HG03521 (cell line): Measurements from ENCODE around the gene MPRIP.

Source experiments
- ATAC-seq: cut with Tn5 transposase; IDR thresholded peaks from one replicate; pipeline ENCODE4 v1.9.1; 2021; ENCODE audit warnings: mild to moderate bottlenecking, moderate library complexity; ENCODE audit not compliant: unreplicated experiment

The MPRIP gene

DNA sequence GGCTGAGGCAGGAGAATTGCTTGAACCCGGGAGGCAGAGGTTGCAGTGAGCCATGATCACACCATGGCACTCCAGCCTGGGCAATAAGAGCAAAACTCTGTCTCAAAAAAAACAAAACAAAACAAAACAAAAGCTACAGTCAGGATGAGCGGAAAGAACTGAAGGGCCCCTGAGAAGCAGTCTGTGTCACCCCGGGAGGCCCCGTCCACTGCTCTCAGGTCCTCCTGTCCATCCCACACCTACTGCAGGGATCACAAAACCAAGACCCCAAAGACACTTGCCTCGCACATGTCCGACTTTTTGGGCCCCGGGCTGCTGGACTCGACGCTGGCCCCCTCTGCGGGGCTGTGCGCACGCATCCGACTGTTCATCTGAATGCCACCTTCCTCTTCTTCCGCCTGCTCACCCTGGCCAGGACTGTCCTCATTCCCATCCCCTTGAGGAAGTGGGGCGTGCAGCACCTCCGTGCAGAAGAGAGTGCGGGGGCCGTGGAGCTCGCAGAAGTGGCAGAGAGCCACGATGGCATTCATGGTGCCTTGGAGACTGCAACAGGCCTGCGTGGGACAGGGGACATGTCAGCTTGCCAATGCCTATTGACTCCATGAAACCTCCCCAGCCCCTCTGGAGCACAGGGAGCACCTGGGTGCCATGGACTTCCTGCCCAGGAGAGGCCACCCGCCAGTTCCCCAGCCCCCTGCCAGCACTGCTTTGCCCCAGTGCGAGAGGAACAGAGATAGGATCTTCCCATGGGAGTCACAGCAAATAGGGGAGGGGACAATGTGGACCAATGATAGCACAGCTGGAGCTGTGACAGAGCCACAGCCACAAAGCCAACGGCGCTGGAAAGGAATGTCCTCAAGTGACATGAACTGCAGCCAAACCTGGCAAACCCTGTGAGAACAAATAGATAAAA lies 185.6 kb downstream of the MPRIP start:
- ATAC-seq: no peak

DNA sequence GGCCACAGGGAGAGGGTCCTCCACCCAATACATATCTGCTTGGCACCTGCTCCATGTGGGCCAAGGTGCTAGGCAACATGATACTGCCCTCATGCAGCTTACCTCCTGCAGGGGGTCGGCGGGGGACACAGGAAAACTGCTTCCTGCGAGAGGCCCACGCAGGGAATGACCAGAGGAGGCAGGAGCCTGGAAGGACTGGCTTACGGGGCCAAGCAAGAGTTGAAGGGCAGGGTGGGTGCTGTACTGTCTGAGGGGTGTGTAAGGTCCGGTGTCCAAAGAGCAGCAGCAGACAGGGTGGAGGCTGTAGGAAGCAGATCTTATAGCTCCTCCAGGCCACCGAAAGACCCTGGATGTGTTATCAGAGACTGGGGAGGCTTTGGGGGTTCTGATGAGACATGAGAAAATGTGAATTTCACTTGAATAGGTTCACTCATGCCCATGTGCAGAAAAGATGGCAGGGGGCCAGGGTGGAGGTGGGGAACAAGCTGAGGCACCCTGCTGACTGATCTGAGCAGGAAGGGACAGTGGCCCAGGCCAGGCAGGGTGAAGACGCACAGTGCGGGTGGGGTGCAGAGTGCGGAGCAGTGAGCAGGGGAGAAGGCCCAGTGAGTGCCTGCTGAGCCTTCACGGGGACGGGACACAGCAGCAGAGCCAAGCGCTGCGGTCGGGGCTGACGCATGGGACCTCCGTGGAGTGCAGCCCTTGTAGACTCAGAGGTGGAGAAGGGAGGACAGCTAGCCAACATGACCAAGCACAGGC lies 186.4 kb downstream of the MPRIP start:
- ATAC-seq: no peak

DNA sequence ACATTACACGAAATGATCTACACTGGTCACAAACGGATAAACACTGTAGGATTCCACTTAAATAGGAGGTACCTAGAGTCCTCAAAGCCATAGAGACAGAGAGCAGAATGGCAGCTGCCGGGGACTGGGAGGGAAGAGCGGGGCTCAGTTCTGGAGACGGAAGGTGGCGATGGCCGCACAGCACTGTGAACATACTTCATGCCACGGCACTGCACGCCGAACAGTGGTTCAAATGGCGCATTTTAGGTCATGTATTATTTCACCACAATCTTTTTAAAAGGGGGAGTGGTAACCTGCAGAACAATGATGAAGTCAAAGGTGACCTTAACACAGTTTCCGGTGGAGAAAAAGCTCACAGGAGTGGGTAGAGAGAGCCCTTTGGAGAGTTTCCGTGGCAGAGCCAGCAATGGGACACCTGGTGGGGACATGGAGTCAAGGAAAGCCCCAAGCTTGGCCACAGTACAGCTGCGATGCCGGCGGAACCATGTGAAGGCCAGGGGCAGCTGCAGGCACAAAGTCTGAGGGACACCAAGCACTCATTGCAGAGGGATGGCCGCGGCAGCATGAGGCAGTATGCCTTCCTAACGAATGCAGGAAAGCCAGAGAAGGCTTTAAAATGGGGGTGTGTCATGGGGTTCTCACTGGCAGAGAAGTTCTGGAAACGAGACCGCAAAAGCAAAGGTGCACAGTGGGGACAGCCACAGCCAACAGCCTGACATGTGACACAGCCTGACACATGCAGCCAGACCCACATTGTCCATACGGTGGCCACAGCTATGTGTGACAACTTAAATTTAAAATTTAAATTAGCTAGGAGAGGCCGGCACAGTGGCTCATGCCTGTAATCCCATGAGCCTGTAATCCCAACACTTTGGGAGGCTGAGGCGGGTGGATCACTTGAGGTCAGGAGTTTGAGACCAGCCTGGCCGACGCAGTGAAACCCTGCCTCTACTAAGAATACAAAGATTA lies 187.4 kb downstream of the MPRIP start:
- no peak for ATAC-seq

DNA sequence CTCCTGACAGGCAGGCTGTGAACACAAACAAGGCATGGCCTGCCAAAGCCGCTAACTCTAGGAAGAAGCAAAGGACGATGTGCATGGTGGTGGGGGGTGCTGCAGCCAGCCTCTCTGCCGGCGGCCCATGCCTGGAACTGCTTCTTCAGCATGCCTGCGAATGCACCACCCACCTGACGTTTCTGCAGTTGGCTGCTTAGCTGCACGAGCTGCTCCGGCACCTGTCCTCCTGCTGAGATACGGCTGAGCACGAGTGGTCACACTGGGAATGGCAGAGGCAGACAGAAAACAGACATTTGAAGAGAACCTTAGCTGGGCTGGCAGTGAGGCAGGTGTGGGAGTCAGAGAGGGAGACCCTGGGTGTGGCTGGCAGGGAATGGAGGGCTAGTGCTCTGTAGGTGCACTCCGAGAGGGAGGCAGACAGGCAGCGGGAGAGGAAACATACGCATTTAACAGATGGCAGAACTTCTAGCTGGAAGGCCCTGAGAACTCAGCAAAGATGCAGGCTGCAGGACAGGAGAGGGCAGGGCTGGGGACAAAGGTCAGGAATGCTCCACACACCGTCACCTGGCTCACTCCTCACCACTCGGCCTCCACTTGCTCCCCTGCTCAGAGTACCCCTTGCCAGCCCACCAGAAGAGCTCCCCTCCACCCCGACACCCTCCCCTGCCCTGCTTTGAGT lies 189.5 kb downstream of the MPRIP start:
- no peak for ATAC-seq

DNA sequence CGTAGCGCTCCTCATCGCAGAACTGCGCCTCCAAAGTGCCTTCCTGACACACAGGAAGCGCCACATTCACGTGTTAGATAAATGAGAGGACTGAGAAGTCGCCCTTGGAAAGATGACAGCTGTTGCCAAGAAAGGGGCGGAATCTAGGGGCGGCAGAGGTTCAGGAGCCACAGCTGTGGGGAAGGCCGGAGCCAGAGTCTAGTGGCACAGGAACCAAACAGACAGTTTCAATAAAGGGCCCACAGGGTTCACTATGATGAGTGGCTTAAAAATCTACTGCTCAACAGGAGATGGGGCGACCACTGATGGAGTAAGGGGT lies 190.0 kb downstream of the MPRIP start:
- no peak for ATAC-seq

DNA sequence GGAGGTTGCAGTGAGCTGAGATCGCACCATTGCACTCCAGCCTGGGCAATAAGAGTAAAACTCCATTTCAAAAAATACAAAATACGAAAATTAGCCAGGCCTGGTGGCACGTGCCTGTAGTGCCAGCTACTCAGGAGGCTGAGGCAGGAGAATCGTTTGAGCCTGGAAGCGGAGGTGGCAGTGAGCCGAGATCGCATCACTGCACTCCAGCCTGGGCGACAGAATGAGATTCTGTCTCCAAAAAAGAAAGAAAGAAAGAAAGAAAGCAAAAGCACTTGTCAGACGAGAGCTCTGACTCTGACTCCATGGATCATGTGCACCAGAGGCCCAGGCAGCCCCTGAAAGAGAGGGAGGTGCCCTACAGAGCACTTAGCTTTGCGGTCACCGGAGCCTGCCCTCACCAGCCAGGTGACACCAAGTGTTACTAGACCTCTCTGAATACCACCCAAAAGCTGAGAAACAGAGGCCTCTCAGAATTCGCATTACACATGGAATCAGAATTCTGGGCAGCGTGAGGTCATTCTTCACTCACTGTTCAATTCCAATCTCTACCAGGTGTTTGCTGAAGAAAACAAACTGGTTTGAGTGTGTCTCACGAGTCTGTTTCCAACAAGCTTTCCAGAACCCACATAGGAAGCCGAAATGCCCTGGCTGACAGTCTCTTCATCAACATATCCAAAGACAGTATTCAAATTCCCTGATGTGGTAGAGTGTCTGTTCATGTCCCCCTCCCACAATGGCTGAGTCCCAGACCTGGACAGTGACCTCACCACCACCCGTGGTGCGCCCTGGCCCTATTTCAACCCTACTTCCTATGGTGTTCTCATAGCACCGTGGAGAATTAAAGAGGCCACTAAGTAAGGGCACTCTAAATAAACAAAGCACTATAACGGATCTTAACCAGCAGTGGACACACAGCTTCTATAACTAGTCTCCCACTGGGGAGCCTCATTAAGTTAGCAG lies 193.2 kb downstream of the MPRIP start:
- ATAC-seq: no peak

DNA sequence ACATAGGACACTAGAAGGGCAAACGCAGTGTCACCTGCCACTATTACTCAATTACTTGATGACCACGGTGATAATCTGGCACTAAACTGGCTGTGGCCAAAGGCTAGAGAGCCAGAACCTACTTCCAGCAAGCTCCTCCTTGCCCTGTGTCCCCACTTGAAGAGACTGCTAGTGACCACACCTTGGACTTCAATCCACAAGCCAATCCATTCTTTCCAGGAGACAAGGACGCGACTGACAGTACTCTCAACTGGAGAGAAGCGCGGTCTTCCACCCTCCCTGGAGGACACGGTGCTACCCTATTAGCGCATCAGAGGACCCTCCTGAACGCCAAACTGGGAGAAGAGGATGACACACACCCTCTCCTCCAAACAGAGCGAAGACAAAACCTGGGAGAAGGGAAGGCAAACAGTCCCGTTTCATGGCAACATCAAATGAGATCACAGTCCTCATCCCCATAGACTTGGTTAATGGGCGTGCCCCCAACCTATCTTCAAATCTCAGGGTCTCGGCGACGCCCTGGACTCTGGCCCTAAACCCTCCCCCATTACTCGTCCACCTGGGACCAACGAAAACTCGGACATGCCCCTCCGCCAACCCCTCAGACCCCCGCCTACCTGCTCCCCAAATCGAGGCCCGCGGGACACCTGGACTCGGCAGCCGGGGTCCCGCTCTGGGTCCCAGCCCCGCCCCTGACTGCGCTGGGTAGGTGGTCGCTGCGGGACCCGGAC lies 194.2 kb downstream of the MPRIP start:
- ATAC-seq: peak; percentile 13

DNA sequence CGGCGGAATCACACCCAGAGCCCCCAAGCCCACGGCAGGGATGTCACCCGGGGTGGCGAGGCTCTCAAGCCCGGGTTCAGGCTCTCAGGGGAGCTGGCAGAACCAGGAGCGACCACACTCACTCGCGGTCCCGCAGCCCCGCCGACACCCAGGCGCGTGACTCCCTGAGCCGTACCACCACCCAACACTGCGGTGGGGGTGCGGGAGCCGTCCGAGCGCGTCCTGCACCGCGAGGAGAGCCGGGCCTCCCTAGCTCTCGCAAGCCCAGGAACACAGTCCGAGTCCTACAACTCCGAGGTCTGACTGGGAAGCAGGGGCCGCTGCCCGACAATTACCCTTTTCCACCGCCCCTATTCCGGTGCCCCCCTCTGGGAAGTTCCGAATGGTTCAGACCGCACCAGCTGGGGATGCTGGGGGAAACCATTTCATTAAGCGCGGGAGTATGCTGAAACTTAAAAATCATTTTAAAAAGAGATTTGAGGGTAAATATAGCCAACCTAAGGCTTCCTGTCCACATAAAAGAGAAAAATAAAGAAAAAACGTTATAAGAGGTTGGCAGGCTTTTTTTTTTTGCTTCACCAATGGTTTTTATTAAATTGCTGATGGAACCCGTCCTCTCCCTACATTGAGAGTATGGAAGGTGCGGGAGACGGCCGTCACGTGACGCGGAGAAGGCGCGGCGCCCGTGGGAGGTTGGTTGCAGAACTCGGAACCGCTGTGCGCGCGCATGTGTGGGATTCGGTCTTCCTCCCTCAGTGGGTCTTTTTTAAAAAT lies 195.0 kb downstream of the MPRIP start, which contains the start of gene FLCN:
Gene FLCN, minus strand, starts transcription at position 143 of the 774 bp plus-strand sequence. CDS start 9,031 bp downstream, outside the sequence.
- ATAC-seq: peak; percentile 76

DNA sequence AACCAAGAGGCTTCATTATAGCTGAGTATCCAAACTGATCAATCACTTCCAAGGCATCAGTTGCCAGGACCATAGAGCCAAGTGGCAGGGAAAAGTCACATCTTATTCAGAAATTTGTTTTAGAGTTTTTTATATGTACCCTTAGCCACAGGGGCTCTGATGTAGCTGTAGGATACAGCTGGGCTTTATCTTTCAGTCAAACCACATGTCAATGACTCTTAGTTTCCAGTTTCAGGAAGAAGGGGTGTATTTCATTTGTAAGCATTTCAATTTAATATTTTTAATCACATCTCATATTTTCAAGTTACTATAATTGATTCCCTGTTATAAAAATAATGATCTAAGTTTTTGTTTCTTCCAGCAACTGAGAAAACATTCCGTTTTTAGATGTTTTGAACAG lies 197.6 kb downstream of the MPRIP start:
- ATAC-seq: no peak

DNA sequence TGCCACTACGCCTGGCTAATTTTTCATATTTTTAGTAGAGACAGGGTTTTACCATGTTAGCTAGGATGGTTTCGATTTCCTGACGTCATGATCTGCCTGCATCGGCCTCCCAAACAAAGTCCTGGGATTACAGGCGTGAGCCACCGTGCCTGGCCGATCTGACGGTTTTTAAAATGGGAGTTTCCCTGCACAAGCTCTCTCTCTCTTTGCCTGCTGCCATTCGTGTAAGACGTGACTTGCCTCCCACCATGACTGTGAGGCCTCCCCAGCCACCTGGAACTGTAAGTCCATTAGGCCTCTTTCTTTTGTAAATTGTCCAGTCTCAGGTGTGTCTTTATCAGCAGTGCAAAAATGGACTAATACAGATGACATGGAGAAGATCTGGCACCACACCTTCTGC lies 199.4 kb downstream of the MPRIP start:
- no peak for ATAC-seq

DNA sequence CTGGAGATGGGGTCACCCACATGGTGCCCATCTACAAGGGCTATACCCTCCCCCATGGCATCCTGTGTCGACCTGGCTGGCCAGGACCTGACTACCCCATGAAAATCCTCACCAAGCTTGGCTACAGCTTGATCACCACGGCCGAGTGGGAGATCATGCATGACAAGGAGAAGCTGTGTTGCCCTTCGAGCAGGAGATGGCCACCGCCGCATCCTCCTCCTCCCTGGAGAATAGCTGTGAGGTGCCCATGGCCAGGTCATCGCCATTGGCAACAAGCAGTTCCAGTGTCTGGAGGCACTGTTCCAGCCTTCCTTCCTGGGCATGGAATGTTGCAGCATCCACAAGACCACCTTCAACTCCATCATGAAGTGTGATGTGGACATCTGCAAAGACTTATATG lies 200.0 kb downstream of the MPRIP start:
- ATAC-seq: no peak
